ENCODE results near the gene PTPN14.

The PTPN14 gene

GRCh38 chr1:214335567-214335966 lies 215.8 kb downstream of the PTPN14 start:
- H2BK5ac ChIP-seq (ENCODE audit: low read depth, low read length, poor library complexity), result no peak overlapping the region
- H3K79me1 ChIP-seq (ENCODE audit: low read length), result peaks cover 8% of the 10 kb centered on the region
- peaks cover 14 to 33% of the 10 kb centered on the region in 2 experiments for H3K36me3 ChIP-seq (ENCODE audit: control insufficient read depth in 1 of 2, insufficient read depth in 2 of 2, low read length in 2 of 2)
- H3K23ac ChIP-seq (ENCODE audit: low read length), result no peak overlapping the region
- H3K79me2 ChIP-seq (ENCODE audit: control insufficient read depth, insufficient read depth, low read length, poor library complexity), result no peaks in the 10 kb centered on the region
- H3K4me2 ChIP-seq (ENCODE audit: low read length), result no peak overlapping the region
- no peak overlapping the region for H4K12ac ChIP-seq (ENCODE audit: low read depth, low read length)
- DNase-seq, result no peak
- H3K14ac ChIP-seq (ENCODE audit: low read length), result no peak overlapping the region
- no peak overlapping the region for H2AFZ ChIP-seq (ENCODE audit: insufficient read depth, low read length, poor library complexity)
- H3K4me3 ChIP-seq (ENCODE audit: low read depth, low read length), result no peak overlapping the region
- no peak overlapping the region for H2AK5ac ChIP-seq (ENCODE audit: low read length)
- H2BK12ac ChIP-seq (ENCODE audit: low read length), result no peak overlapping the region
- no peak overlapping the region for H3K27ac ChIP-seq (ENCODE audit: low read depth, low read length)
- H4K8ac ChIP-seq (ENCODE audit: low read depth, low read length), result no peak overlapping the region
- peaks cover 4 to 8% of the 10 kb centered on the region in 2 experiments for H3K4me1 ChIP-seq (ENCODE audit: control insufficient read depth in 1 of 2, insufficient read depth in 2 of 2, low read length in 2 of 2)
- H3K18ac ChIP-seq (ENCODE audit: low read length), result no peak overlapping the region
- no peaks in the 10 kb centered on the region for H3K9me3 ChIP-seq (ENCODE audit: insufficient read depth, low read depth, low read length)
- no peak overlapping the region for H3K4ac ChIP-seq (ENCODE audit: low read depth, low read length)
- H3K9ac ChIP-seq (ENCODE audit: low read length), result no peak overlapping the region
- no peak overlapping the region for H2BK120ac ChIP-seq (ENCODE audit: insufficient read depth, low read length, poor library complexity)
- no peak overlapping the region for H4K91ac ChIP-seq (ENCODE audit: low read depth, low read length)
- no CpG with 5 or more reads among the region's 4 CpGs for WGBS (ENCODE audit: extremely low coverage, insufficient coverage, insufficient read length)
- H3K27me3 ChIP-seq (ENCODE audit: insufficient read depth, low read length), result no peaks in the 10 kb centered on the region

GRCh38 chr1:214332946-214333798 lies 218.2 kb downstream of the PTPN14 start:
- peak overlapping the region; percentile 1 for H3K27ac ChIP-seq (ENCODE audit: low read depth, low read length)
- H3K9me3 ChIP-seq (ENCODE audit: insufficient read depth, low read depth, low read length), result no peaks in the 10 kb centered on the region
- DNase-seq, result peak; percentile 27 to 67
- H3K79me1 ChIP-seq (ENCODE audit: low read length), result peaks cover 16% of the 10 kb centered on the region
- no peaks in the 10 kb centered on the region for H3K27me3 ChIP-seq (ENCODE audit: insufficient read depth, low read length)
- peak overlapping the region; percentile 55 for H2BK12ac ChIP-seq (ENCODE audit: low read length)
- H4K12ac ChIP-seq (ENCODE audit: low read depth, low read length), result peak overlapping the region; percentile 23
- H3K4ac ChIP-seq (ENCODE audit: low read depth, low read length), result peak overlapping the region; percentile 43
- peak overlapping the region; percentile 6 for H2AK5ac ChIP-seq (ENCODE audit: low read length)
- peak overlapping the region; percentile 42 for H4K8ac ChIP-seq (ENCODE audit: low read depth, low read length)
- peak overlapping the region; percentile 39 for H4K91ac ChIP-seq (ENCODE audit: low read depth, low read length)
- peaks cover 12 to 23% of the 10 kb centered on the region in 2 experiments for H3K4me1 ChIP-seq (ENCODE audit: control insufficient read depth in 1 of 2, insufficient read depth in 2 of 2, low read length in 2 of 2)
- H2BK120ac ChIP-seq (ENCODE audit: insufficient read depth, low read length, poor library complexity), result no peak overlapping the region
- H3K18ac ChIP-seq (ENCODE audit: low read length), result peak overlapping the region; percentile 44
- no peaks in the 10 kb centered on the region for H3K79me2 ChIP-seq (ENCODE audit: control insufficient read depth, insufficient read depth, low read length, poor library complexity)
- H3K4me2 ChIP-seq (ENCODE audit: low read length), result no peak overlapping the region
- H3K36me3 ChIP-seq (ENCODE audit: control insufficient read depth in 1 of 2, insufficient read depth in 2 of 2, low read length in 2 of 2), result peaks cover 18 to 39% of the 10 kb centered on the region in 2 experiments
- H2AFZ ChIP-seq (ENCODE audit: insufficient read depth, low read length, poor library complexity), result no peak overlapping the region
- no peak overlapping the region for H3K4me3 ChIP-seq (ENCODE audit: low read depth, low read length)
- no CpG with 5 or more reads among the region's 6 CpGs for WGBS (ENCODE audit: extremely low coverage, insufficient coverage, insufficient read length)
- H3K14ac ChIP-seq (ENCODE audit: low read length), result no peak overlapping the region
- no peak overlapping the region for H3K9ac ChIP-seq (ENCODE audit: low read length)
- H3K23ac ChIP-seq (ENCODE audit: low read length), result no peak overlapping the region
- no peak overlapping the region for H2BK5ac ChIP-seq (ENCODE audit: low read depth, low read length, poor library complexity)

GRCh38 chr1:214331827-214332423 lies 219.5 kb downstream of the PTPN14 start:
- Histone ChIP-seq H4K8ac (ENCODE audit: low read depth, low read length) (no peak overlapping the region), H4K91ac (ENCODE audit: low read depth, low read length) (no peak overlapping the region), H2BK5ac (ENCODE audit: low read depth, low read length, poor library complexity) (no peak overlapping the region), H3K36me3 (ENCODE audit: control insufficient read depth in 1 of 2, insufficient read depth in 2 of 2, low read length in 2 of 2) (peaks cover 15 to 39% of the 10 kb centered on the region in 2 experiments), H3K4ac (ENCODE audit: low read depth, low read length) (no peak overlapping the region), H3K14ac (ENCODE audit: low read length) (no peak overlapping the region), H3K4me3 (ENCODE audit: low read depth, low read length) (no peak overlapping the region), H2BK120ac (ENCODE audit: insufficient read depth, low read length, poor library complexity) (no peak overlapping the region), H3K4me1 (ENCODE audit: control insufficient read depth in 1 of 2, insufficient read depth in 2 of 2, low read length in 2 of 2) (peaks cover 14 to 26% of the 10 kb centered on the region in 2 experiments), H2AK5ac (ENCODE audit: low read length) (no peak overlapping the region), H3K27ac (ENCODE audit: low read depth, low read length) (no peak overlapping the region), H2AFZ (ENCODE audit: insufficient read depth, low read length, poor library complexity) (no peak overlapping the region), H4K12ac (ENCODE audit: low read depth, low read length) (no peak overlapping the region), H3K9ac (ENCODE audit: low read length) (no peak overlapping the region), H3K9me3 (ENCODE audit: insufficient read depth, low read depth, low read length) (no peaks in the 10 kb centered on the region), H3K79me1 (ENCODE audit: low read length) (peaks cover 20% of the 10 kb centered on the region), H3K18ac (ENCODE audit: low read length) (peak overlapping the region; percentile 32), H2BK12ac (ENCODE audit: low read length) (peak overlapping the region; percentile 12), H3K27me3 (ENCODE audit: insufficient read depth, low read length) (no peaks in the 10 kb centered on the region), H3K4me2 (ENCODE audit: low read length) (no peak overlapping the region), H3K79me2 (ENCODE audit: control insufficient read depth, insufficient read depth, low read length, poor library complexity) (no peaks in the 10 kb centered on the region), H3K23ac (ENCODE audit: low read length) (no peak overlapping the region)
- DNase-seq, result peak; percentile 45 to 70
- WGBS (ENCODE audit: extremely low coverage, insufficient coverage, insufficient read length), result no CpG with 5 or more reads among the region's 9 CpGs

DNA sequence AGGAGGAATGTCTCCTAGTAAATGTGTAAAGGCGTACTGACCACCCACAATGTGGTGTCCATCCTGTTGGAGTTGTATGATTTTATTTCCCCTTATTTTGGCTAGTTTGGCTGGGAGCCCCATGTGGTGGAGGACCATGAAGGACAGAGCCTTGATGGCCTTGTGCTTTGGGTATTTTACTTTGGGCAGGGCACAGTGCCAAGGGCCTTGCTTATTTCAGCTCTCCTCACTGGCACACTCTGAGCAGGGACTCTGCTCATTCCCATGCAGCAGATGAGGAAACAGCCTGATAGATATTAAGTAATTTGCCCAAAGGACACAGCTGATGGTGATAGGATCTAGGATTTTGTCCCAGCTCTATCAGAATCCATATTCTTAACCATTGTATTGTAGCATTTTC lies 220.2 kb downstream of the PTPN14 start:
- no peak overlapping the region for H3K4me2 ChIP-seq (ENCODE audit: low read length)
- peak overlapping the region; percentile 74 for H2BK12ac ChIP-seq (ENCODE audit: low read length)
- peak overlapping the region; percentile 63 for H2BK5ac ChIP-seq (ENCODE audit: low read depth, low read length, poor library complexity)
- H3K18ac ChIP-seq (ENCODE audit: low read length), result peak overlapping the region; percentile 44
- peak overlapping the region; percentile 8 for H2BK120ac ChIP-seq (ENCODE audit: insufficient read depth, low read length, poor library complexity)
- H3K36me3 ChIP-seq (ENCODE audit: control insufficient read depth in 1 of 2, insufficient read depth in 2 of 2, low read length in 2 of 2), result peaks cover 15 to 39% of the 10 kb centered on the region in 2 experiments
- no peak overlapping the region for H3K23ac ChIP-seq (ENCODE audit: low read length)
- H3K9me3 ChIP-seq (ENCODE audit: insufficient read depth, low read depth, low read length), result no peaks in the 10 kb centered on the region
- H3K27ac ChIP-seq (ENCODE audit: low read depth, low read length), result peak overlapping the region; percentile 63
- peak overlapping the region; percentile 33 for H3K14ac ChIP-seq (ENCODE audit: low read length)
- peak overlapping the region; percentile 28 for H3K4ac ChIP-seq (ENCODE audit: low read depth, low read length)
- H3K4me3 ChIP-seq (ENCODE audit: low read depth, low read length), result no peak overlapping the region
- no peak overlapping the region for H2AFZ ChIP-seq (ENCODE audit: insufficient read depth, low read length, poor library complexity)
- H3K79me2 ChIP-seq (ENCODE audit: control insufficient read depth, insufficient read depth, low read length, poor library complexity), result no peaks in the 10 kb centered on the region
- WGBS (ENCODE audit: extremely low coverage, insufficient coverage, insufficient read length), result no CpG with 5 or more reads among the region's 1 CpG
- H3K27me3 ChIP-seq (ENCODE audit: insufficient read depth, low read length), result no peaks in the 10 kb centered on the region
- H4K91ac ChIP-seq (ENCODE audit: low read depth, low read length), result peak overlapping the region; percentile 41
- H3K4me1 ChIP-seq (ENCODE audit: control insufficient read depth in 1 of 2, insufficient read depth in 2 of 2, low read length in 2 of 2), result peaks cover 20 to 33% of the 10 kb centered on the region in 2 experiments
- no peak overlapping the region for H4K8ac ChIP-seq (ENCODE audit: low read depth, low read length)
- peaks cover 22% of the 10 kb centered on the region for H3K79me1 ChIP-seq (ENCODE audit: low read length)
- H3K9ac ChIP-seq (ENCODE audit: low read length), result no peak overlapping the region
- no peak overlapping the region for H2AK5ac ChIP-seq (ENCODE audit: low read length)
- no peak overlapping the region for H4K12ac ChIP-seq (ENCODE audit: low read depth, low read length)
- DNase-seq, result no peak
